ENCODE measurements around the gene SORCS2.

The SORCS2 gene

GRCh38 chr4:7514281-7514680 lies 321.9 kb downstream of the SORCS2 start:
- no peaks in the 10 kb centered on the region for H3K36me3 ChIP-seq (ENCODE audit: control insufficient read depth, low read length)
- no peaks in the 10 kb centered on the region for H3K9me3 ChIP-seq (ENCODE audit: control insufficient read depth, insufficient read depth, low read length)
- no peaks in the 10 kb centered on the region; the same call in 1 of the 2 replicates for H3K79me2 ChIP-seq (ENCODE audit: control insufficient read depth, low read length)
- peaks cover 8% of the 10 kb centered on the region for H3F3A ChIP-seq (ENCODE audit: control insufficient read depth, insufficient read depth)
- H3K27me3 ChIP-seq (ENCODE audit: control insufficient read depth, low read length) = no peaks in the 10 kb centered on the region
- H3K4me3 ChIP-seq (ENCODE audit: low read length) = no peak overlapping the region
- H4K20me1 ChIP-seq (ENCODE audit: control insufficient read depth, insufficient read depth, low read depth, low read length) = no peaks in the 10 kb centered on the region
- peaks cover 41% of the 10 kb centered on the region for H3K4me1 ChIP-seq (ENCODE audit: control insufficient read depth, low read length)
- H3K27ac ChIP-seq (ENCODE audit: low read depth, low read length) = no peak overlapping the region
- H3K4me2 ChIP-seq (ENCODE audit: low read length) = no peak overlapping the region
- no peak for TF ChIP-seq EZH2phosphoT487 (IDR thresholded peaks at IDR 0.05; ENCODE audit: borderline replicate concordance, low read length)
- TF ChIP-seq, protein P1, sequence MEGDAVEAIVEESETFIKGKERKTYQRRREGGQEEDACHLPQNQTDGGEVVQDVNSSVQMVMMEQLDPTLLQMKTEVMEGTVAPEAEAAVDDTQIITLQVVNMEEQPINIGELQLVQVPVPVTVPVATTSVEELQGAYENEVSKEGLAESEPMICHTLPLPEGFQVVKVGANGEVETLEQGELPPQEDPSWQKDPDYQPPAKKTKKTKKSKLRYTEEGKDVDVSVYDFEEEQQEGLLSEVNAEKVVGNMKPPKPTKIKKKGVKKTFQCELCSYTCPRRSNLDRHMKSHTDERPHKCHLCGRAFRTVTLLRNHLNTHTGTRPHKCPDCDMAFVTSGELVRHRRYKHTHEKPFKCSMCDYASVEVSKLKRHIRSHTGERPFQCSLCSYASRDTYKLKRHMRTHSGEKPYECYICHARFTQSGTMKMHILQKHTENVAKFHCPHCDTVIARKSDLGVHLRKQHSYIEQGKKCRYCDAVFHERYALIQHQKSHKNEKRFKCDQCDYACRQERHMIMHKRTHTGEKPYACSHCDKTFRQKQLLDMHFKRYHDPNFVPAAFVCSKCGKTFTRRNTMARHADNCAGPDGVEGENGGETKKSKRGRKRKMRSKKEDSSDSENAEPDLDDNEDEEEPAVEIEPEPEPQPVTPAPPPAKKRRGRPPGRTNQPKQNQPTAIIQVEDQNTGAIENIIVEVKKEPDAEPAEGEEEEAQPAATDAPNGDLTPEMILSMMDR (IDR thresholded peaks at IDR 0.05; ENCODE audit: low read depth, low read length, poor library complexity, severe bottlenecking) = no peak
- no peaks in the 10 kb centered on the region for H3K9me2 ChIP-seq (replicated peaks; ENCODE audit: control insufficient read depth, low read length)

DNA sequence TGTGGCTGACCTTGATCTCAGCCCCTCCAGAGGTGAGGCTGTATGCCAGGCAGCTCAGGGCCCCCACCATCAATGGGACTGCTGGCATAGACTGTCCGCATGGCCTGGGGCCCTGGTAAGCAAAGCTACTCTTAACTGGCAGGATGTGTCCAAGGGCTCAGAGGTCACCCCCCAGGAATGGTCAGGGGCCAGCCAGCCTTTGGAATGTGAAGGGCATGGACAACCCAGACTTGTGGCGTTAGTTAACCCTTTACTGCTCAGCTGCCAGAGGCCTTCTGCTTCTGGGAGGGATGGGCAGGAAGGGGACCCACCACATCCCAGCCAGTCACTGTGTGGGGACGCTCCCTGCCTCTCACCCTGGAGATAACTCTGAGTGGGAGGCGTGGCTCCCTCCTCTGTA lies 322.5 kb downstream of the SORCS2 start:
- TF ChIP-seq, protein P1 (IDR thresholded peaks at IDR 0.05; ENCODE audit: low read depth, low read length, poor library complexity, severe bottlenecking) = no peak
- Histone ChIP-seq H4K20me1 (ENCODE audit: control insufficient read depth, insufficient read depth, low read depth, low read length) (no peaks in the 10 kb centered on the region), H3K4me2 (ENCODE audit: low read length) (no peak overlapping the region), H3K4me3 (ENCODE audit: low read length) (no peak overlapping the region), H3K36me3 (ENCODE audit: control insufficient read depth, low read length) (no peaks in the 10 kb centered on the region), H3F3A (ENCODE audit: control insufficient read depth, insufficient read depth) (peaks cover 3% of the 10 kb centered on the region), H3K27ac (ENCODE audit: low read depth, low read length) (no peak overlapping the region), H3K9me2 (replicated peaks; ENCODE audit: control insufficient read depth, low read length) (no peaks in the 10 kb centered on the region), H3K79me2 (ENCODE audit: control insufficient read depth, low read length) (no peaks in the 10 kb centered on the region; the same call in 1 of the 2 replicates), H3K27me3 (ENCODE audit: control insufficient read depth, low read length) (no peaks in the 10 kb centered on the region), H3K4me1 (ENCODE audit: control insufficient read depth, low read length) (peaks cover 38% of the 10 kb centered on the region), H3K9me3 (ENCODE audit: control insufficient read depth, insufficient read depth, low read length) (no peaks in the 10 kb centered on the region)

- Histone ChIP-seq H3K4me2 (ENCODE audit: low read length) (no peak overlapping the region), H3F3A (ENCODE audit: control insufficient read depth, insufficient read depth) (no peaks in the 10 kb centered on the region), H3K27me3 (ENCODE audit: control insufficient read depth, low read length) (no peaks in the 10 kb centered on the region), H3K79me2 (ENCODE audit: control insufficient read depth, low read length) (no peaks in the 10 kb centered on the region; the same call in 1 of the 2 replicates), H3K36me3 (ENCODE audit: control insufficient read depth, low read length) (no peaks in the 10 kb centered on the region), H3K9me2 (replicated peaks; ENCODE audit: control insufficient read depth, low read length) (no peaks in the 10 kb centered on the region), H3K27ac (ENCODE audit: low read depth, low read length) (no peak overlapping the region), H3K9me3 (ENCODE audit: control insufficient read depth, insufficient read depth, low read length) (no peaks in the 10 kb centered on the region), H3K4me1 (ENCODE audit: control insufficient read depth, low read length) (peaks cover 34% of the 10 kb centered on the region), H4K20me1 (ENCODE audit: control insufficient read depth, insufficient read depth, low read depth, low read length) (no peaks in the 10 kb centered on the region), H3K4me3 (ENCODE audit: low read length) (no peak overlapping the region)
- TF ChIP-seq EZH2phosphoT487 (IDR thresholded peaks at IDR 0.05; ENCODE audit: borderline replicate concordance, low read length) = no peak
- TF ChIP-seq, protein P1 (IDR thresholded peaks at IDR 0.05; ENCODE audit: low read depth, low read length, poor library complexity, severe bottlenecking) = no peak
Measured at GRCh38 chr4:7515390-7515902, 323.1 kb downstream of the SORCS2 start.

Data from DOHH2 (cell line).